Lower lobe of right lung (tissue), 2 donors: Measurements from ENCODE around the gene RADIL. TPM values are rescaled to one million over a fixed set of nuclear protein-coding genes. Genes with fewer than 3 reads are reported as not detected.

ENCODE experiments used
- ATAC-seq, 2 donors: fragments of 200-7000 bp; cut with Tn5 transposase; one replicate each; pipeline ENCODE4 v1.9.1; 2020 to 2022; ENCODE audit warnings: mild to moderate bottlenecking in 2 of 2, moderate library complexity in 2 of 2
- DNase-seq: peaks from one replicate; pipeline ENCODE4 v3.0.0-alpha.2; 2020
- H3K27ac ChIP-seq: fragments of 200-600 bp; one replicate; pipeline ENCODE4 v1.8.0; 2022
- H3K27me3 ChIP-seq: fragments of 200-600 bp; one replicate; pipeline ENCODE4 v1.8.0; 2022; ENCODE audit warnings: low read depth
- H3K36me3 ChIP-seq: fragments of 200-600 bp; one replicate; pipeline ENCODE4 v1.8.0; 2022; ENCODE audit warnings: mild to moderate bottlenecking
- H3K4me1 ChIP-seq: fragments of 200-600 bp; one replicate; pipeline ENCODE4 v1.8.0; 2022
- H3K4me3 ChIP-seq: fragments of 200-600 bp; one replicate; pipeline ENCODE4 v1.8.0; 2022; ENCODE audit warnings: mild to moderate bottlenecking
- H3K9me3 ChIP-seq: fragments of 200-600 bp; one replicate; pipeline ENCODE4 v1.8.0; 2022
- CTCF ChIP-seq: fragments of 200-600 bp; IDR thresholded peaks from one replicate; pipeline ENCODE4 v1.8.0; 2022; ENCODE audit warnings: antibody characterized with exemption, mild to moderate bottlenecking
- intact Hi-C: fragments of 100-400 bp; cut with DNase I; formaldehyde crosslinking; loops from one replicate; pipeline ENCODE4 v1.11.0; 2022
- total RNA-seq: library from RNA; stranded (reverse); fragmentation: NEBNext Ultra II Directional; extraction: Animal tissue kit (Norgen Biotek cat#: 25700); gene quantifications from one replicate; pipeline ENCODE4 v1.2.1, GENCODE V29; 2021
- donor health status: DM: no; HTN: yes; CAD: no; lungs with severe emphysema.

The RADIL gene
- total RNA-seq, 1 donor from 2014 or later, result 9.7 TPM

GRCh38 chr7:4774007-4774406 is 109.5 kb downstream of the RADIL start:
- TF ChIP-seq CTCF, result no peak
- no peak for ATAC-seq
- no peak for DNase-seq
- intact Hi-C loops, result no loop called here
- H3K27ac ChIP-seq, result peak overlapping the region; percentile 96
- peaks cover 8% of the 10 kb centered on the region for H3K36me3 ChIP-seq
- H3K4me3 ChIP-seq, result no peak overlapping the region
- no peaks in the 10 kb centered on the region for H3K27me3 ChIP-seq
- H3K9me3 ChIP-seq, result no peaks in the 10 kb centered on the region
- H3K4me1 ChIP-seq, result peaks cover 32% of the 10 kb centered on the region

- H3K27ac ChIP-seq, result no peak overlapping the region
Observed at GRCh38 chr7:4772306-4772705, 111.2 kb downstream of the RADIL start.

GRCh38 chr7:4771737-4772136 is 111.8 kb downstream of the RADIL start:
- DNase-seq, result no peak
- Histone ChIP-seq H3K27ac (no peak overlapping the region), H3K4me3 (no peak overlapping the region), H3K36me3 (peaks cover 11% of the 10 kb centered on the region), H3K27me3 (no peaks in the 10 kb centered on the region), H3K9me3 (no peaks in the 10 kb centered on the region), H3K4me1 (peaks cover 16% of the 10 kb centered on the region)
- intact Hi-C loops, result no loop called here
- no peak for TF ChIP-seq CTCF
- ATAC-seq, result no peak

More at GRCh38 chr7:4772306-4772705, 111.2 kb downstream of the RADIL start:
- Histone ChIP-seq H3K36me3 (peaks cover 6% of the 10 kb centered on the region), H3K4me1 (peaks cover 22% of the 10 kb centered on the region), H3K4me3 (no peak overlapping the region), H3K27me3 (no peaks in the 10 kb centered on the region), H3K9me3 (no peaks in the 10 kb centered on the region)
- DNase-seq (no peak), ATAC-seq (no peak)
- TF ChIP-seq CTCF, result no peak
- intact Hi-C loops, result no loop called here

- Histone ChIP-seq H3K4me1 (peaks cover 9% of the 10 kb centered on the region), H3K27ac (no peak overlapping the region), H3K9me3 (no peaks in the 10 kb centered on the region), H3K36me3 (peaks cover 18% of the 10 kb centered on the region), H3K4me3 (no peak overlapping the region), H3K27me3 (no peaks in the 10 kb centered on the region)
- intact Hi-C loops, result no loop called here
- no peak for ATAC-seq
- no peak for DNase-seq
- no peak for TF ChIP-seq CTCF
Observed at GRCh38 chr7:4770886-4771285, 112.6 kb downstream of the RADIL start.

GRCh38 chr7:4769761-4770160 is 113.8 kb downstream of the RADIL start:
- ATAC-seq, result peak in 1 of 2 donors; percentile 60
- intact Hi-C loops, result no loop called here
- no peak overlapping the region for H3K27ac ChIP-seq
- H3K4me3 ChIP-seq, result no peak overlapping the region
- no peaks in the 10 kb centered on the region for H3K27me3 ChIP-seq
- DNase-seq, result no peak
- peaks cover 9% of the 10 kb centered on the region for H3K4me1 ChIP-seq
- H3K36me3 ChIP-seq, result peaks cover 27% of the 10 kb centered on the region
- no peak for TF ChIP-seq CTCF
- no peaks in the 10 kb centered on the region for H3K9me3 ChIP-seq
